K562 (cell line): ENCODE results near the gene CYP4F3. TPM values are rescaled to one million over a fixed set of nuclear protein-coding genes. Genes with fewer than 3 reads are reported as not detected.

Experiments used
- ARID3A ChIP-seq: IDR thresholded peaks from 2 replicates; pipeline ENCODE4 v1.6.1; 2012; ENCODE audit warnings: low read depth, low read length, improper control_type of control experiment, borderline replicate concordance
- ARID3B ChIP-seq: fragments of 250-450 bp; sonication (Bioruptor Pico); IDR thresholded peaks from 2 replicates; pipeline ENCODE4 v1.4.0; 2020; ENCODE audit warnings: borderline replicate concordance
- CBX3 ChIP-seq, 2 experiments: IDR thresholded peaks; 1 replicate in 1 of 2; 2 replicates in 1 of 2; pipeline ENCODE4 v1.6.1; 2012; ENCODE audit warnings: inconsistent platforms in 2 of 2, low read length in 2 of 2, borderline replicate concordance in 1 of 2, control low read depth in 1 of 2
- CXXC5 ChIP-seq: fragments of 250-450 bp; sonication (Bioruptor Pico); IDR thresholded peaks from 2 replicates; pipeline ENCODE4 v1.8.0; 2022; ENCODE audit warnings: inconsistent platforms, mild to moderate bottlenecking, moderate library complexity
- DMBX1 ChIP-seq: fragments of 250-450 bp; sonication (Bioruptor Pico); IDR thresholded peaks from 2 replicates; pipeline ENCODE4 v1.8.0; 2022; ENCODE audit warnings: inconsistent platforms, mild to moderate bottlenecking, moderate library complexity, borderline replicate concordance
- EHMT2 ChIP-seq: fragments of 450-650 bp; IDR thresholded peaks from 2 replicates; pipeline ENCODE4 v1.6.1; 2018; ENCODE audit warnings: antibody characterized with exemption
- EP400 ChIP-seq: fragments of 450-650 bp; IDR thresholded peaks from 2 replicates; pipeline ENCODE4 v1.6.1; 2017; ENCODE audit warnings: antibody characterized with exemption, mild to moderate bottlenecking, moderate library complexity
- FOXA3 ChIP-seq, 2 experiments: fragments of 450-650 bp in 1 of 2; sonication (generic) in 1 of 2; formaldehyde crosslinking; IDR thresholded peaks in 1 of 2; conservative IDR thresholded peaks in 1 of 2; 2 replicates each; pipeline versions ENCODE4 v1.4.0 to v1.8.0; 2020 to 2022; ENCODE audit warnings: mild to moderate bottlenecking in 2 of 2, missing genetic modification reagents in 1 of 2
- MYC ChIP-seq, 2 experiments: fragments of 250-450 bp in 1 of 2; sonication (Bioruptor Pico) in 1 of 2; IDR thresholded peaks; 2 replicates each; pipeline versions ENCODE4 v1.5.1 to v1.6.1; 2012 to 2021; ENCODE audit warnings: low read depth in 2 of 2, borderline replicate concordance in 1 of 2, improper control_type of control experiment in 1 of 2, low read length in 1 of 2, mild to moderate bottlenecking in 1 of 2, moderate library complexity in 1 of 2
- NCOA4 ChIP-seq: fragments of 450-650 bp; IDR thresholded peaks from 2 replicates; pipeline ENCODE4 v1.6.1; 2018; ENCODE audit warnings: mild to moderate bottlenecking; ENCODE audit not compliant: partially characterized antibody
- NFE2 ChIP-seq: IDR thresholded peaks from 2 replicates; pipeline ENCODE4 v1.6.1; 2014; ENCODE audit warnings: antibody characterized with exemption, low read depth
- TEAD4 ChIP-seq, 2 experiments: sonication (generic) in 1 of 2; formaldehyde crosslinking in 1 of 2; IDR thresholded peaks; 2 replicates each; pipeline versions ENCODE4 v1.6.1 to v1.8.0; 2012 to 2022; ENCODE audit warnings: borderline replicate concordance in 1 of 2, inconsistent platforms in 1 of 2, low read length in 1 of 2, mild to moderate bottlenecking in 1 of 2, missing genetic modification reagents in 1 of 2
- TFAP4 ChIP-seq: sonication (generic); formaldehyde crosslinking; IDR thresholded peaks from 2 replicates; pipeline ENCODE4 v1.8.0; 2022; ENCODE audit warnings: missing genetic modification reagents, mild to moderate bottlenecking, moderate library complexity, borderline replicate concordance
- TGIF2 ChIP-seq: sonication (generic); formaldehyde crosslinking; IDR thresholded peaks from 2 replicates; pipeline ENCODE4 v1.8.1; 2022; ENCODE audit warnings: mild to moderate bottlenecking, missing genetic modification reagents, moderate library complexity
- TRIM24 ChIP-seq, 2 experiments: fragments of 450-650 bp; IDR thresholded peaks; 2 replicates each; pipeline ENCODE4 v1.6.1; 2016
- ZFP36 ChIP-seq: fragments of 150-350 bp; IDR thresholded peaks from 2 replicates; pipeline ENCODE4 v1.6.1; 2018; ENCODE audit warnings: low read length, low read depth; ENCODE audit not compliant: partially characterized antibody
- ZNF121 ChIP-seq: sonication (generic); formaldehyde crosslinking; conservative IDR thresholded peaks from 2 replicates; pipeline ENCODE4 v1.8.0; 2022; ENCODE audit warnings: missing genetic modification reagents
- ZNF174 ChIP-seq: fragments of 250-450 bp; sonication (Bioruptor Pico); IDR thresholded peaks from 2 replicates; pipeline ENCODE4 v1.4.0; 2020; ENCODE audit warnings: mild to moderate bottlenecking
- ZNF212 ChIP-seq: fragments of 450-650 bp; formaldehyde crosslinking; IDR thresholded peaks from 2 replicates; pipeline ENCODE4 v1.4.0; 2020; ENCODE audit warnings: mild to moderate bottlenecking
- ZNF395 ChIP-seq: fragments of 200-800 bp; sonication (Bioruptor generic); IDR thresholded peaks from 2 replicates; pipeline ENCODE4 v1.6.1; 2017; ENCODE audit warnings: missing genetic modification characterization, missing compliant biosample characterization
- ZNF511 ChIP-seq: sonication (generic); formaldehyde crosslinking; IDR thresholded peaks from 2 replicates; pipeline ENCODE4 v1.8.0; 2022; ENCODE audit warnings: mild to moderate bottlenecking, missing genetic modification reagents
- polyA plus RNA-seq, 8 experiments: library from polyadenylated mRNA; depleted of rRNA in 4 of 8; stranded (reverse) in 5 of 8; unstranded in 3 of 8; fragments of >200 nt; fragmentation: Nextera tagmentation in 2 of 8; fragmentation: Illumina TruSeq in 1 of 8; extraction: Ambion mirVana in 2 of 8; extraction: Trizol in 1 of 8; gene quantifications; 2 replicates each; pipeline versions ENCODE4 v1.2.1 to v1.2.3, GENCODE V29; 2011 to 2014; ENCODE audit warnings: inconsistent platforms in 1 of 8, missing spikeins in 1 of 8
- total RNA-seq, 7 experiments: library from RNA; depleted of rRNA in 6 of 7; stranded (reverse); fragments of >200 nt in 6 of 7; fragmentation: Illumina TruSeq in 2 of 7; extraction: Trizol in 2 of 7; gene quantifications; 2 replicates each; pipeline versions ENCODE4 v1.2.1 to v1.2.3, GENCODE V29; 2011 to 2021; ENCODE audit warnings: low replicate concordance in 1 of 7

CYP4F3 gene
- total and polyA plus RNA-seq, 9 of the 15 experiments (the other 6 are each of a cell fraction or from before 2014, with no cell fraction given): 0.01 to 0.40 (median 0.16) TPM; not detected in 6

- TF ChIP-seq NCOA4: no peak
- 0 out of 2 replicates have a peak, but pooled peaks have one; percentile 34 for TF ChIP-seq ZNF395
- TF ChIP-seq EP400: no peak
- no peak for TF ChIP-seq ARID3B (CRISPR knock-in tag)
- TF ChIP-seq EHMT2: peak; percentile 98
- TF ChIP-seq CXXC5 (CRISPR knock-in tag): 0 out of 2 replicates have a peak, but pooled peaks have one; percentile 10
- peak; percentile 61; the same call in 1 of the 2 replicates for TF ChIP-seq ZNF511 (CRISPR knock-in tag)
- TF ChIP-seq ZNF212 (CRISPR knock-in tag): no peak
- no peak for TF ChIP-seq CBX3 (IDR thresholded peaks at IDR 0.05; ENCODE audit: borderline replicate concordance in 1 of 2, low read length in 2 of 2)
- no peak for TF ChIP-seq MYC (IDR thresholded peaks at IDR 0.05; ENCODE audit: low read depth, low read length)
- no peak for TF ChIP-seq MYC (CRISPR knock-in tag; IDR thresholded peaks at IDR 0.05; ENCODE audit: borderline replicate concordance, low read depth)
- TF ChIP-seq ZNF174: no peak
- no peak for TF ChIP-seq NFE2
- no peak for TF ChIP-seq ARID3A
- TF ChIP-seq TEAD4 (IDR thresholded peaks at IDR 0.05; ENCODE audit: low read length): no peak
- TF ChIP-seq TEAD4 (CRISPR knock-in tag; IDR thresholded peaks at IDR 0.05; ENCODE audit: borderline replicate concordance): no peak
- TF ChIP-seq FOXA3 (CRISPR knock-in tag; conservative IDR thresholded peaks at IDR 0.05 in 1 of 2, IDR thresholded peaks at IDR 0.05 in 1 of 2): no peak
- peak; percentile 81; the same call in 1 of the 2 replicates for TF ChIP-seq DMBX1 (CRISPR knock-in tag)
- no peak for TF ChIP-seq TRIM24 (IDR thresholded peaks at IDR 0.05)
- TF ChIP-seq ZNF121: no peak
- no peak for TF ChIP-seq ZFP36
- 0 out of 2 replicates have a peak, but pooled peaks have one; percentile 41 for TF ChIP-seq TGIF2 (CRISPR knock-in tag)
- peak; percentile 40; the same call in 1 of the 2 replicates for TF ChIP-seq TFAP4 (CRISPR knock-in tag)
These were observed 16.9 kb upstream of the CYP4F3 start (continued) for GRCh38 chr19:15623711-15624318.
